ENCODE data around the gene AGAP1. TPM values are rescaled to one million over a fixed set of nuclear protein-coding genes. Genes with fewer than 3 reads are reported as not detected.

AGAP1 gene
- polyA plus RNA-seq, 1 experiment: 12.4 TPM

DNA sequence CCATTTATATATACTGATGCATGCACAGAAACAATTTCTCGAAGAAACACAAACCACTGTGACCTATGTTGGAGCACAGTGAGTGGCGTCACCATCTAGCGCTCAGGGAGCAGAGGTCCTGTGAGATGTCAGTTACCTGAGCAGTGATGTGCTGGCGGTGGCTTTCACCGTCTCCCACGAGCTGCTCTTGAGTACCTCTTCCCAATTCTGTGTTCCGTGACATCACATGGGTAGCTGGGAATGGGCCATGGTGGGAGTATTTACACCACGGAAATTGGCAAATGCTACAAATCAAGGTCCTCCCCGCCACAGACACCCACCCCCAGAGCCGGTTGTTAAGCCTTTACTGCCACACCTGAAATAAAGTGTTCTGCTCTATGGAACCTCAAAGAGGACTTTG, 650.0 kb downstream of the AGAP1 start:
- no peak overlapping the region for H3K27ac ChIP-seq (ENCODE audit: low read depth, low read length)
- no peaks in the 10 kb centered on the region for H3K9me3 ChIP-seq (ENCODE audit: control insufficient read depth, insufficient read depth, low read length)
- no peak overlapping the region for H3K4me3 ChIP-seq (ENCODE audit: low read depth, low read length)
- TF ChIP-seq, protein P1, sequence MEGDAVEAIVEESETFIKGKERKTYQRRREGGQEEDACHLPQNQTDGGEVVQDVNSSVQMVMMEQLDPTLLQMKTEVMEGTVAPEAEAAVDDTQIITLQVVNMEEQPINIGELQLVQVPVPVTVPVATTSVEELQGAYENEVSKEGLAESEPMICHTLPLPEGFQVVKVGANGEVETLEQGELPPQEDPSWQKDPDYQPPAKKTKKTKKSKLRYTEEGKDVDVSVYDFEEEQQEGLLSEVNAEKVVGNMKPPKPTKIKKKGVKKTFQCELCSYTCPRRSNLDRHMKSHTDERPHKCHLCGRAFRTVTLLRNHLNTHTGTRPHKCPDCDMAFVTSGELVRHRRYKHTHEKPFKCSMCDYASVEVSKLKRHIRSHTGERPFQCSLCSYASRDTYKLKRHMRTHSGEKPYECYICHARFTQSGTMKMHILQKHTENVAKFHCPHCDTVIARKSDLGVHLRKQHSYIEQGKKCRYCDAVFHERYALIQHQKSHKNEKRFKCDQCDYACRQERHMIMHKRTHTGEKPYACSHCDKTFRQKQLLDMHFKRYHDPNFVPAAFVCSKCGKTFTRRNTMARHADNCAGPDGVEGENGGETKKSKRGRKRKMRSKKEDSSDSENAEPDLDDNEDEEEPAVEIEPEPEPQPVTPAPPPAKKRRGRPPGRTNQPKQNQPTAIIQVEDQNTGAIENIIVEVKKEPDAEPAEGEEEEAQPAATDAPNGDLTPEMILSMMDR (IDR thresholded peaks at IDR 0.05; ENCODE audit: low read depth, low read length): no peak
- peaks cover 14% of the 10 kb centered on the region for H3K27me3 ChIP-seq (ENCODE audit: control insufficient read depth, insufficient read depth, low read length)
- CTCF ChIA-PET: interaction anchor here (0.6 to 1.6 kb wide), 13 partner anchors 13 to 378 kb away, joined by 3 to 16 read pairs (median 4); no protein-coding TSS in a partner anchor
- POLR2A ChIA-PET: no interaction called here
- no peak for DNase-seq (ENCODE audit: low read depth, low spot score)

- POLR2A ChIA-PET: no interaction called here
- Histone ChIP-seq H3K4me3 (ENCODE audit: low read depth, low read length) (no peak overlapping the region), H3K27ac (ENCODE audit: low read depth, low read length) (no peak overlapping the region), H3K27me3 (ENCODE audit: control insufficient read depth, insufficient read depth, low read length) (peaks cover 7% of the 10 kb centered on the region), H3K9me3 (ENCODE audit: control insufficient read depth, insufficient read depth, low read length) (no peaks in the 10 kb centered on the region)
- CTCF ChIA-PET: no interaction called here
- DNase-seq (ENCODE audit: low read depth, low spot score): no peak
- TF ChIP-seq, protein P1 (IDR thresholded peaks at IDR 0.05; ENCODE audit: low read depth, low read length): no peak
Measured at GRCh38 chr2:236146436-236146835, 652.6 kb downstream of the AGAP1 start.

DNA sequence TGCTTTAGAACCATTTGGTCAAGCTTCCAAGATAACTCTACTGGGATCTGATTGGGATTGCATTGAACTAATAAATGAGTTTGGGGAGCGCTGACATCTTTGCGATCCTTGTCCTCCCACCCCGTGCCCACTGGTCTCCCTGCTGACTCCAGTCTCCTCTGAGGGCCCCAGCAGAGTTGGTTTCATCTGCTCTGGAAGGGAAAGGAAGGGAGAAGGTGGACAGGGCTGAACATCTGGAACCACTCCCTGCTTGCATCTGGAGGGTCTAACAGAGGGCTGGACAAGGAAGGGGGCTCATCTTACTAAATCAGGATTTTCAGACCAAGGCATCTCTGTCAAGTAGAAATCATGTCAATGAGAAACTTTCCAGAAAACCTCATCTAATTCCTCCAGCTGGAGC, 661.6 kb downstream of the AGAP1 start:
- Histone ChIP-seq H3K27ac (ENCODE audit: low read depth, low read length) (no peak overlapping the region), H3K4me3 (ENCODE audit: low read depth, low read length) (no peak overlapping the region), H3K27me3 (ENCODE audit: control insufficient read depth, insufficient read depth, low read length) (peaks cover 42% of the 10 kb centered on the region), H3K9me3 (ENCODE audit: control insufficient read depth, insufficient read depth, low read length) (peaks cover 6% of the 10 kb centered on the region; the same call in 1 of the 2 replicates)
- POLR2A ChIA-PET: no interaction called here
- DNase-seq (ENCODE audit: low read depth, low spot score): no peak
- CTCF ChIA-PET: no interaction called here
- TF ChIP-seq, protein P1 (IDR thresholded peaks at IDR 0.05; ENCODE audit: low read depth, low read length): no peak

- Histone ChIP-seq H3K9me3 (ENCODE audit: control insufficient read depth, insufficient read depth, low read length) (peaks cover 6% of the 10 kb centered on the region), H3K4me3 (ENCODE audit: low read depth, low read length) (no peak overlapping the region), H3K27ac (ENCODE audit: low read depth, low read length) (no peak overlapping the region), H3K27me3 (ENCODE audit: control insufficient read depth, insufficient read depth, low read length) (peaks cover 51% of the 10 kb centered on the region)
- ChIA-PET CTCF (interaction anchor here (1.7 kb wide), 1 partner anchor 13 kb away, joined by 4 read pairs; no protein-coding TSS in a partner anchor), POLR2A (no interaction called here)
- TF ChIP-seq, protein P1 (IDR thresholded peaks at IDR 0.05; ENCODE audit: low read depth, low read length): no peak
- no peak for DNase-seq (ENCODE audit: low read depth, low spot score)
Measured at GRCh38 chr2:236156095-236156859, 662.4 kb downstream of the AGAP1 start.

DNA sequence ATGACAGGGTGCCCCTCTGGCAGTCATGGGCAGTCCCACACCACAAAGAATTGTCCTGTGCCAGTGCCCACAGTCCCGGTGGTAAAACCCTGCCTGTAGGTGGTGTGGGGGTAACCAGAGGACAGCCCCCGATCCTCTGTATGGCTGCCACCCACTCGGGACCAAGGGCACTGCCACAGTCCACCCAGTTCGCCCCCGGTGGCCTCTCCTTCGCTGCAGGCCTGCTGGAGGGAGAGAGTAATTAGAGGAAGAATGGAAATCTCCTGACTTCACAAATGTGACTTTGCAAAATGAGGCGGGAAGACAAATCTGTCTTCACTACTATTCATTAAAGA, 663.0 kb downstream of the AGAP1 start:
- POLR2A ChIA-PET: no interaction called here
- Histone ChIP-seq H3K9me3 (ENCODE audit: control insufficient read depth, insufficient read depth, low read length) (peaks cover 6% of the 10 kb centered on the region), H3K4me3 (ENCODE audit: low read depth, low read length) (no peak overlapping the region), H3K27me3 (ENCODE audit: control insufficient read depth, insufficient read depth, low read length) (peaks cover 57% of the 10 kb centered on the region), H3K27ac (ENCODE audit: low read depth, low read length) (no peak overlapping the region)
- CTCF ChIA-PET: interaction anchor here (1.7 kb wide), 1 partner anchor 13 kb away, joined by 4 read pairs; no protein-coding TSS in a partner anchor
- no peak for DNase-seq (ENCODE audit: low read depth, low spot score)
- TF ChIP-seq, protein P1 (IDR thresholded peaks at IDR 0.05; ENCODE audit: low read depth, low read length): no peak

Data from AG04450 (cell line).